ENCODE measurements around the gene ARFGEF3. TPM values are rescaled to one million over a fixed set of nuclear protein-coding genes. Genes with fewer than 3 reads are reported as not detected.
A peak's percentile ranks its signal among the peaks of the same experiment; 100 is the strongest.

The ARFGEF3 gene
- total RNA-seq, 1 experiment from 2014 or later = 5.2 TPM

- Histone ChIP-seq H3K4me1 (peaks cover 27% of the 10 kb centered on the region), H3K36me3 (ENCODE audit: control insufficient read depth, insufficient read depth, low read length) (no peaks in the 10 kb centered on the region), H3K9me3 (no peaks in the 10 kb centered on the region), H3K27me3 (replicated peaks; ENCODE audit: control insufficient read depth, insufficient read depth, low read length) (no peaks in the 10 kb centered on the region), H3K4me3 (ENCODE audit: low read depth, low read length) (no peak overlapping the region)
- no peak for TF ChIP-seq CTCF (IDR thresholded peaks at IDR 0.05; ENCODE audit: insufficient read depth in 1 of 2, low read depth in 1 of 2, low read length in 1 of 2, severe bottlenecking in 1 of 2, unreplicated experiment in 1 of 2)
- H3K4me1 Mint-ChIP-seq (ENCODE audit: low read depth, unreplicated experiment) = peaks cover 34% of the 10 kb centered on the region
- H3K9me3 Mint-ChIP-seq (ENCODE audit: unreplicated experiment) = no peaks in the 10 kb centered on the region
- intact Hi-C loops (cut with micrococcal nuclease; ENCODE audit: unreplicated experiment) = loop anchor here (2.0 to 5.0 kb wide), 3 partner anchors 47 to 114 kb away; no protein-coding TSS in a partner anchor
- ChIA-PET POLR2A (no interaction called here), CTCF (interaction anchor here (1.6 kb wide), 1 partner anchor 115 kb away, joined by 8 read pairs; no protein-coding TSS in a partner anchor)
- H3K27me3 Mint-ChIP-seq (ENCODE audit: insufficient read depth, unreplicated experiment) = no peaks in the 10 kb centered on the region
- no TSS peak for BruUV-seq (replicated peaks)
- H3K36me3 Mint-ChIP-seq (ENCODE audit: insufficient read depth, unreplicated experiment) = no peaks in the 10 kb centered on the region
- H3K27ac Mint-ChIP-seq (ENCODE audit: unreplicated experiment) = peak overlapping the region; percentile 47
- peak overlapping the region; percentile 25 for H3K4me3 Mint-ChIP-seq (ENCODE audit: unreplicated experiment)
- DNase-seq = peak; percentile 45 to 51
Measured at GRCh38 chr6:138231381-138231886, 69.7 kb downstream of the ARFGEF3 start.

GRCh38 chr6:138234363-138234762, 72.6 kb downstream of the ARFGEF3 start:
- Mint-ChIP-seq H3K4me1 (ENCODE audit: low read depth, unreplicated experiment) (peaks cover 20% of the 10 kb centered on the region), H3K4me3 (ENCODE audit: unreplicated experiment) (no peak overlapping the region), H3K27me3 (ENCODE audit: insufficient read depth, unreplicated experiment) (no peaks in the 10 kb centered on the region), H3K9me3 (ENCODE audit: unreplicated experiment) (no peaks in the 10 kb centered on the region), H3K27ac (ENCODE audit: unreplicated experiment) (no peak overlapping the region), H3K36me3 (ENCODE audit: insufficient read depth, unreplicated experiment) (no peaks in the 10 kb centered on the region)
- Histone ChIP-seq H3K36me3 (ENCODE audit: control insufficient read depth, insufficient read depth, low read length) (no peaks in the 10 kb centered on the region), H3K4me1 (peaks cover 17% of the 10 kb centered on the region), H3K4me3 (ENCODE audit: low read depth, low read length) (no peak overlapping the region), H3K9me3 (no peaks in the 10 kb centered on the region), H3K27me3 (replicated peaks; ENCODE audit: control insufficient read depth, insufficient read depth, low read length) (no peaks in the 10 kb centered on the region)
- CTCF ChIA-PET = no interaction called here
- intact Hi-C loops (cut with micrococcal nuclease; ENCODE audit: unreplicated experiment) = loop anchor here (5.0 kb wide), 1 partner anchor 117 kb away; no protein-coding TSS in a partner anchor
- no peak for TF ChIP-seq CTCF (IDR thresholded peaks at IDR 0.05; ENCODE audit: insufficient read depth in 1 of 2, low read depth in 1 of 2, low read length in 1 of 2, severe bottlenecking in 1 of 2, unreplicated experiment in 1 of 2)
- POLR2A ChIA-PET = no interaction called here
- BruUV-seq (replicated peaks) = no TSS peak
- no peak for DNase-seq

- intact Hi-C loops (cut with micrococcal nuclease; ENCODE audit: unreplicated experiment) = no loop called here
- Histone ChIP-seq H3K4me3 (ENCODE audit: low read depth, low read length) (no peak overlapping the region), H3K9me3 (no peaks in the 10 kb centered on the region), H3K27me3 (replicated peaks; ENCODE audit: control insufficient read depth, insufficient read depth, low read length) (no peaks in the 10 kb centered on the region), H3K36me3 (ENCODE audit: control insufficient read depth, insufficient read depth, low read length) (no peaks in the 10 kb centered on the region), H3K4me1 (peaks cover 17% of the 10 kb centered on the region)
- Mint-ChIP-seq H3K4me3 (ENCODE audit: unreplicated experiment) (no peak overlapping the region), H3K36me3 (ENCODE audit: insufficient read depth, unreplicated experiment) (no peaks in the 10 kb centered on the region), H3K27ac (ENCODE audit: unreplicated experiment) (no peak overlapping the region), H3K27me3 (ENCODE audit: insufficient read depth, unreplicated experiment) (no peaks in the 10 kb centered on the region), H3K4me1 (ENCODE audit: low read depth, unreplicated experiment) (peaks cover 12% of the 10 kb centered on the region), H3K9me3 (ENCODE audit: unreplicated experiment) (no peaks in the 10 kb centered on the region)
- BruUV-seq (replicated peaks) = no TSS peak
- TF ChIP-seq CTCF (IDR thresholded peaks at IDR 0.05; ENCODE audit: insufficient read depth in 1 of 2, low read depth in 1 of 2, low read length in 1 of 2, severe bottlenecking in 1 of 2, unreplicated experiment in 1 of 2) = no peak
- CTCF ChIA-PET = no interaction called here
- POLR2A ChIA-PET = no interaction called here
- DNase-seq = no peak
Measured at GRCh38 chr6:138235205-138235604, 73.5 kb downstream of the ARFGEF3 start.
